Stimulated activated CD4-positive, alpha-beta T cell treated with anti-CD3 and anti-CD28 coated beads, Interleukin-12 subunit alpha, Interleukin-12 subunit beta, amount 100 ng/mL, for 48 hours (primary cell): ENCODE data around the gene KRTAP12-4.
"Not testable (repeated sequence)": the region's sequence is repeated elsewhere in the genome, so short reads cannot be mapped to it uniquely, and the experiment has no call there.

ENCODE experiments used
- DNase-seq, 3 donors: peaks; one replicate each; pipeline ENCODE4 v3.0.0-alpha.2; 2020; ENCODE audit warnings: low read depth in 2 of 3, low spot score in 1 of 3

The KRTAP12-4 gene

GRCh38 chr21:44637018-44637850, 17.2 kb downstream of the KRTAP12-4 start, which contains the start of gene KRTAP10-10:
TSS of gene KRTAP10-10 (plus strand) at chr21:44637356. CDS start at chr21:44637418, 62 bp downstream.
- DNase-seq: no peak

GRCh38 chr21:44636209-44637017, 18.0 kb downstream of the KRTAP12-4 start:
- DNase-seq: no peak

DNA sequence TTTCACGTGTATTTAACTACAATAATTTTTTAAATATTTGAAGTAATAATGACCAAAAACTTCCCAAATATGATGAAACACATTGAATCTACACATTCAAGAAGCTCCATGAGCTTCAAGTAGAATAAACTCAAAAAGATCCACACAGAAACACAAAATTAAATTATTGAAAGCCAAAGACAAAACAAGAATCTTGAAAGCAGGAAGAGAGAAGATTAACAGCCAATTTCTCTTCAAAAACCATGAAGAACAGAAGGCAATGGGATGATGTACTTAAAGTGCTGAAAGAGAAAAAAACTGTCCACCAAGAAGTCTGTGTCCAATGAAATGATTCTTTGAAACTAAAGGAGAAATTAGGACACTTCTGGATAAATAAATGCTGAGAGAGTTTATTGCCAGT, 22.4 kb downstream of the KRTAP12-4 start:
- no peak for DNase-seq

GRCh38 chr21:44630440-44630839, 24.0 kb downstream of the KRTAP12-4 start:
- DNase-seq: no peak

- no peak for DNase-seq
Observed at GRCh38 chr21:44628707-44629391, 25.6 kb downstream of the KRTAP12-4 start.

DNA sequence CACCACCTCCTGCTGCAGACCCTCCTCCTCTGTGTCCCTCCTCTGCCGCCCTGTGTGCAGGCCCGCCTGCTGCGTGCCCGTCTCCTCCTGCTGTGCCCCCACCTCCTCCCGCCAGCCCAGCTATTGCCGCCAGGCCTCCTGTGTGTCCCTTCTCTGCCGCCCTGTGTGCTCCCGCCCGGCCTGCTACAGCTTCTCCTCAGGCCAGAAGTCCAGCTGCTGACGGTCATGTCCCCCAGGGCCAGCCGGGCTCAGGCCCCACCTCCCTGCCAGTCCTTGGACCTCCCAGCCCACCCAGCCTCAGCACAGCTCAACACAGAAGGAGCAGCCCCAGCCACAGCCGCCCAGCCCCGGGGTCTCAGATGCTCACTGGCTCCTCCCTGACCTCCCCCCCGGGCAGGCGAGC, 26.6 kb downstream of the KRTAP12-4 start:
- DNase-seq: not testable (repeated sequence)

DNA sequence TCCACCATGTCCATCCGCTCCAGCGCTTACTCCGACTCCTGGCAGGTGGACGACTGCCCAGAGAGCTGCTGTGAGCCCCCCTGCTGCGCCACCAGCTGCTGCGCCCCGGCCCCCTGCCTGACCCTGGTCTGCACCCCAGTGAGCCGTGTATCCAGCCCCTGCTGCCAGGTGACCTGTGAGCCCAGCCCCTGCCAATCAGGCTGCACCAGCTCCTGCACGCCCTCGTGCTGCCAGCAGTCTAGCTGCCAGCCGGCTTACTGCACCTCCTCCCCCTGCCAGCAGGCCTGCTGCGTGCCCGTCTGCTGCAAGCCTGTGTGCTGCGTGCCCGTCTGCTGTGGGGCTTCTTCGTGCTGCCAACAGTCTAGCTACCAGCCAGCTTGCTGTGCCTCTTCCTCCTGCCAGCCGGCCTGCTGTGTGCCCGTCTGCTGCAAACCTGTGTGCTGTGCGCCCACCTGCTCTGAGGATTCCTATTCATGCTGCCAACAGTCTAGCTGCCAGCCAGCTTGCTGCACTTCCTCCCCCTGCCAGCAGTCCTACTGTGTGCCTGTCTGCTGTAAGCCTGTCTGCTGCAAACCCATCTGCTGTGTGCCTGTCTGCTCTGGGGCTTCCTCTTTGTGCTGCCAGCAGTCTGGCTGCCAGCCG, 27.2 kb downstream of the KRTAP12-4 start:
- not testable (repeated sequence) for DNase-seq

GRCh38 chr21:44626673-44627143, 27.8 kb downstream of the KRTAP12-4 start, which contains the start of gene KRTAP10-9:
TSS of gene KRTAP10-9 (plus strand) at chr21:44627093. CDS start at chr21:44627172, 79 bp downstream.
- DNase-seq: no peak

DNA sequence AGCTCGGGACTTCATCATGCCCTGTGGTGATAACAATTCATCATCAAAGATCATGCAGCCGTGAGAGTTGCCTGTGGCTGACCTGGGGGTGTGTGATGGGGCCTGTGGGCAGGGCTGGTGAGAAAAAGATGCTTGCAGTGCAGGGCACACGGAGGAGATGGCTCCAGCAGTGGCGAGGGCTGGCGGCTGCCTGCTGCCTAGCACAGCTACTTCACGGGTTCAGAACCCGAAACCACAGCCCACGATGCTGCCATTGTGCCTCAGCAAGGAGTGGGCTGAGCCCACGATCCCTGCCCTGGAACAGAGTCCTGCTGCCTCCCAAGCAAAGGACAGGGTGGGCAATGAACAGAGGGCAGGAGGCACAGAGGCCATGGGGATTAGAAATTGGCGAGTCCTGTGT, 28.2 kb downstream of the KRTAP12-4 start:
- no peak for DNase-seq

DNA sequence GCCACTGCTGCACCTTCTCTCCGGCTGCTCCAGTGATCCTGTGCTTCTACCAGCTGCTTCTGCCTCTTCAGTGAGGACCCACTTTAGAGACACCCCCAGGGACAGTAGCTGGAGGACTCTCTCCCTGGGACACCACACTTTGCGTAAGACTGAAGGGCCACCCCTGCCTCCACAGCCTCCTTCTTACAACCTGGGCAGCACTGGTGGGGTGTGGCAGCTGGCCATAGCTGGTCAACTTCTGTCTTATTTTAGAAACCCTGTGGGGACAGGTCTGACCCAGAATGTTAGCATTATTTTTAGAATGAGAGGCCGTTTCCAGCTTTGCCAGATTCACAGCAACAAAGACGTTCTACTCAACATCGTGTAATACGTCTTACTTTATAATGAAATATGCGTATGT, 28.7 kb downstream of the KRTAP12-4 start:
- DNase-seq: no peak

GRCh38 chr21:44623575-44623974, 30.9 kb downstream of the KRTAP12-4 start:
- no peak for DNase-seq

GRCh38 chr21:44619886-44620285, 34.6 kb downstream of the KRTAP12-4 start:
- DNase-seq: no peak

DNA sequence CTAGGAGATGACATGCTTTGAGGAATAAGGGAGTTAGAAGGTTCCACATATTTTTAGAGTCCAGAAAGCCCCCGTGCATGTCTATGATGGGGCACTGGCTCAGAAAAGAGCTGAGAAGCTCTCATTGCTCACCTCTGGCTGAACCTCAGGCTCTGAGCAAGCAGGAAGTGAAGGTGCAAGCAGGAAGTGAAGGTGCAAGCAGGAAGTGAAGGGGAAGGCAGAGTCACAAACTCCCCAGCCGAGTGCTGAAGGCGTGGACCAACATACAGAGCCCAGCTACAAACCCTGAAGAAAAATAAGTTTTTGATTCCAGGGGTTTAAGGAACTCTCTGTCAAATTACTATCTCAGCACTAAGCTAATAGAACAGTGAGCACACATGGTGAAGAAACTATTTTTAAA, 35.5 kb downstream of the KRTAP12-4 start:
- DNase-seq: peak; percentile 20 to 26 (median 23)

- DNase-seq: no peak
Observed at GRCh38 chr21:44618504-44618903, 36.0 kb downstream of the KRTAP12-4 start.

- DNase-seq: no peak
Observed at GRCh38 chr21:44617071-44617501, 37.4 kb downstream of the KRTAP12-4 start.

DNA sequence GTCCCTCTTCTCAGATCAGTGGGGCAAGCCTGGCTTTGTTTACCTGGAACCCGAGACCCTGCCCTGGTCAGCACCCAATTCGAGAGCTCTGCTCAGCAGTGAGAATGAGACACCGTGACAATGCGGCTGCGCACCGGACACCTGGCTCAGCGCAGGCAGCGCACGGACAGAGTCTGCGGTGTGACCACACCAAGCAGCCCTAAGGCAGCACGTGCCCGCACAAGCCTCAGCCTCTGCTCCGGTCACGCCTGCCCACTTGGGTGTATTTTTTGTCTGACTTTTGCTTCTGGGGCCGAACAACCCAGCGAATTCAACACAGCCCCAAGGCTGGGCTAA, 37.9 kb downstream of the KRTAP12-4 start:
- DNase-seq: no peak

GRCh38 chr21:44615911-44616590, 38.4 kb downstream of the KRTAP12-4 start:
- DNase-seq: no peak

- no peak for DNase-seq
Observed at GRCh38 chr21:44615466-44615865, 39.0 kb downstream of the KRTAP12-4 start.

DNA sequence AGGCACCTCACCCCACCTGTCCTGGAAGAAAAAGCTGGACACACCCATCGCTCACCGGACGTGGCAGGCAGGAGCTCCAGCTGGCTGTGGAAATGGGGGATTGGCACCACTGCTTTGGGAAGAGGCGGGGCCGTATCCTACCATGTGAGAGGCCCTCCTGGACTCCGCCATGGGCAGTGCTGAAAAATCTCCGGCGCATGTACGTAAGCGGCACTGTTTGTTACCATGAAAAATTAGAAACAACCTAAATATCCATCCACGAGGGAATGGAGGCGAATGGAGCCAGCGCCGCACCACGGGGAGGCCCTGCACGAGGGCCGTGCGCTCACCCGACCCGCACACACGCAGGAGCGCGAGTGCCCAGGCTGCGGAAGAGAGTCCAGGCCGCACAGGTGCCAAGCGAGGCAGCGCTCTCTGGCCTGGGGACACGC, 39.5 kb downstream of the KRTAP12-4 start:
- DNase-seq: no peak

GRCh38 chr21:44614161-44614631, 40.3 kb downstream of the KRTAP12-4 start:
- DNase-seq: no peak
